ENCODE measurements around the gene ATG2A. TPM values are rescaled to one million over a fixed set of nuclear protein-coding genes. Genes with fewer than 3 reads are reported as not detected.

Gene ATG2A
- total and polyA plus RNA-seq, 9 of the 15 experiments (the other 6 are each of a cell fraction or from before 2014, with no cell fraction given): 0.25 to 45.9 (median 5.2) TPM

DNA sequence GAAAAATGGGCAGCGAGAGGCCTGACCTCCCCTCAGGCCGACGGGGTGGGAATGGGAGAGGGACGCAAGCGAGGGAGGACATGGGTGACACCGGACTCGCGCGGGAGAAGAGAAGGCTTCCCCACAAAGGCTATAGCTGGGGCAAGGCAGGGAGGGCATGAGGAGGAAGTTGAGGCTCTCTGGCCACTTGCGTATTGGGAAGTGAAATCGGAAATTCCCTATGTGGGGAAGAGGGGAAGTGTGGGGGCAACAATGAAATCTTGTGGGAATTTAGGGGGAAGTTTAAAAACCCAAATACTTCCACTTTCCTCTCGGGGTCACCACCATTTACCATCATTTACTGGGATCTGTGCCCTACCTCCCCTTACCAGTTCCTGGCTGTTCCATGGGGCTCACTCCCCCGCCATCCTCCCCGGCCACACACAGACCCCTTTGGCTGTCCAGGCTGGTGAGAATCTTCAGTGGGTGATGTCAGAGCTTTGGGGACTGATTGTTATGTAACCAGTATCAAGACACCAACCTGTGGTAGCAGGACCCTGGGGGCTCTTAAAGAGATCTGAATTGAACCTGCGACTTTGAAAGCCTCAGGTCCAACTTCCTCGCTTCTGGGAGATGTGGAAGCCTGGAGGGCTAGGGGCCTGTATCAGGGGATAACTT is 37.6 kb downstream of the ATG2A start (continued):
- no peak for TF ChIP-seq ZNF197 (CRISPR knock-in tag; IDR thresholded peaks at IDR 0.05; ENCODE audit: low read depth)
- TF ChIP-seq, protein P1, sequence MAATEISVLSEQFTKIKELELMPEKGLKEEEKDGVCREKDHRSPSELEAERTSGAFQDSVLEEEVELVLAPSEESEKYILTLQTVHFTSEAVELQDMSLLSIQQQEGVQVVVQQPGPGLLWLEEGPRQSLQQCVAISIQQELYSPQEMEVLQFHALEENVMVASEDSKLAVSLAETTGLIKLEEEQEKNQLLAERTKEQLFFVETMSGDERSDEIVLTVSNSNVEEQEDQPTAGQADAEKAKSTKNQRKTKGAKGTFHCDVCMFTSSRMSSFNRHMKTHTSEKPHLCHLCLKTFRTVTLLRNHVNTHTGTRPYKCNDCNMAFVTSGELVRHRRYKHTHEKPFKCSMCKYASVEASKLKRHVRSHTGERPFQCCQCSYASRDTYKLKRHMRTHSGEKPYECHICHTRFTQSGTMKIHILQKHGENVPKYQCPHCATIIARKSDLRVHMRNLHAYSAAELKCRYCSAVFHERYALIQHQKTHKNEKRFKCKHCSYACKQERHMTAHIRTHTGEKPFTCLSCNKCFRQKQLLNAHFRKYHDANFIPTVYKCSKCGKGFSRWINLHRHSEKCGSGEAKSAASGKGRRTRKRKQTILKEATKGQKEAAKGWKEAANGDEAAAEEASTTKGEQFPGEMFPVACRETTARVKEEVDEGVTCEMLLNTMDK (IDR thresholded peaks at IDR 0.05; ENCODE audit: borderline replicate concordance, insufficient read depth, low read depth, low read length, poor library complexity, severe bottlenecking): no peak
- TF ChIP-seq, protein P2, sequence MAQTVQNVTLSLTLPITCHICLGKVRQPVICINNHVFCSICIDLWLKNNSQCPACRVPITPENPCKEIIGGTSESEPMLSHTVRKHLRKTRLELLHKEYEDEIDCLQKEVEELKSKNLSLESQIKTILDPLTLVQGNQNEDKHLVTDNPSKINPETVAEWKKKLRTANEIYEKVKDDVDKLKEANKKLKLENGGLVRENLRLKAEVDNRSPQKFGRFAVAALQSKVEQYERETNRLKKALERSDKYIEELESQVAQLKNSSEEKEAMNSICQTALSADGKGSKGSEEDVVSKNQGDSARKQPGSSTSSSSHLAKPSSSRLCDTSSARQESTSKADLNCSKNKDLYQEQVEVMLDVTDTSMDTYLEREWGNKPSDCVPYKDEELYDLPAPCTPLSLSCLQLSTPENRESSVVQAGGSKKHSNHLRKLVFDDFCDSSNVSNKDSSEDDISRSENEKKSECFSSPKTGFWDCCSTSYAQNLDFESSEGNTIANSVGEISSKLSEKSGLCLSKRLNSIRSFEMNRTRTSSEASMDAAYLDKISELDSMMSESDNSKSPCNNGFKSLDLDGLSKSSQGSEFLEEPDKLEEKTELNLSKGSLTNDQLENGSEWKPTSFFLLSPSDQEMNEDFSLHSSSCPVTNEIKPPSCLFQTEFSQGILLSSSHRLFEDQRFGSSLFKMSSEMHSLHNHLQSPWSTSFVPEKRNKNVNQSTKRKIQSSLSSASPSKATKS (CRISPR knock-in tag; IDR thresholded peaks at IDR 0.05): no peak
- TF ChIP-seq NBN (IDR thresholded peaks at IDR 0.05; ENCODE audit: low read depth): 0 out of 2 replicates have a peak, but pooled peaks have one; percentile 1
- TF ChIP-seq GABPA (tag; conservative IDR thresholded peaks at IDR 0.05; ENCODE audit: low read depth): no peak
- TF ChIP-seq, protein P3, sequence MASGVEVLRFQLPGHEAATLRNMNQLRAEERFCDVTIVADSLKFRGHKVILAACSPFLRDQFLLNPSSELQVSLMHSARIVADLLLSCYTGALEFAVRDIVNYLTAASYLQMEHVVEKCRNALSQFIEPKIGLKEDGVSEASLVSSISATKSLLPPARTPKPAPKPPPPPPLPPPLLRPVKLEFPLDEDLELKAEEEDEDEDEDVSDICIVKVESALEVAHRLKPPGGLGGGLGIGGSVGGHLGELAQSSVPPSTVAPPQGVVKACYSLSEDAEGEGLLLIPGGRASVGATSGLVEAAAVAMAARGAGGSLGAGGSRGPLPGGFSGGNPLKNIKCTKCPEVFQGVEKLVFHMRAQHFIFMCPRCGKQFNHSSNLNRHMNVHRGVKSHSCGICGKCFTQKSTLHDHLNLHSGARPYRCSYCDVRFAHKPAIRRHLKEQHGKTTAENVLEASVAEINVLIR (CRISPR knock-in tag; IDR thresholded peaks at IDR 0.05): no peak
- no peak for TF ChIP-seq NR4A1 (CRISPR knock-in tag; IDR thresholded peaks at IDR 0.05)
- TF ChIP-seq NR4A1 (tag; IDR thresholded peaks at IDR 0.05): 0 out of 2 replicates have a peak, but pooled peaks have one; percentile 4
- TF ChIP-seq, protein P4, sequence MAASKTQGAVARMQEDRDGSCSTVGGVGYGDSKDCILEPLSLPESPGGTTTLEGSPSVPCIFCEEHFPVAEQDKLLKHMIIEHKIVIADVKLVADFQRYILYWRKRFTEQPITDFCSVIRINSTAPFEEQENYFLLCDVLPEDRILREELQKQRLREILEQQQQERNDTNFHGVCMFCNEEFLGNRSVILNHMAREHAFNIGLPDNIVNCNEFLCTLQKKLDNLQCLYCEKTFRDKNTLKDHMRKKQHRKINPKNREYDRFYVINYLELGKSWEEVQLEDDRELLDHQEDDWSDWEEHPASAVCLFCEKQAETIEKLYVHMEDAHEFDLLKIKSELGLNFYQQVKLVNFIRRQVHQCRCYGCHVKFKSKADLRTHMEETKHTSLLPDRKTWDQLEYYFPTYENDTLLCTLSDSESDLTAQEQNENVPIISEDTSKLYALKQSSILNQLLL (CRISPR knock-in tag; IDR thresholded peaks at IDR 0.05; ENCODE audit: borderline replicate concordance): no peak
- no peak for TF ChIP-seq ILK (tag; IDR thresholded peaks at IDR 0.05; ENCODE audit: borderline replicate concordance, low read depth)
- TF ChIP-seq WHSC1 (IDR thresholded peaks at IDR 0.05; ENCODE audit: low read length): no peak
- no peak for TF ChIP-seq HMG20A (CRISPR knock-in tag; conservative IDR thresholded peaks at IDR 0.05)
- TF ChIP-seq POLR2A (conservative IDR thresholded peaks at IDR 0.05): no peak
- no peak for TF ChIP-seq PHF21A (IDR thresholded peaks at IDR 0.05; ENCODE audit: borderline replicate concordance, low read depth)
- TF ChIP-seq ZNF23 (CRISPR knock-in tag; IDR thresholded peaks at IDR 0.05): no peak
- TF ChIP-seq FUS (optimal IDR thresholded peaks at IDR 0.05; ENCODE audit: low read depth, low read length): no peak
- no peak for TF ChIP-seq EGR1 (conservative IDR thresholded peaks at IDR 0.05)
- TF ChIP-seq CBX3 (IDR thresholded peaks at IDR 0.05; ENCODE audit: borderline replicate concordance in 1 of 2, low read length in 2 of 2): no peak
- no peak for TF ChIP-seq MCM5 (IDR thresholded peaks at IDR 0.05; ENCODE audit: low read depth)
- TF ChIP-seq, protein P5, sequence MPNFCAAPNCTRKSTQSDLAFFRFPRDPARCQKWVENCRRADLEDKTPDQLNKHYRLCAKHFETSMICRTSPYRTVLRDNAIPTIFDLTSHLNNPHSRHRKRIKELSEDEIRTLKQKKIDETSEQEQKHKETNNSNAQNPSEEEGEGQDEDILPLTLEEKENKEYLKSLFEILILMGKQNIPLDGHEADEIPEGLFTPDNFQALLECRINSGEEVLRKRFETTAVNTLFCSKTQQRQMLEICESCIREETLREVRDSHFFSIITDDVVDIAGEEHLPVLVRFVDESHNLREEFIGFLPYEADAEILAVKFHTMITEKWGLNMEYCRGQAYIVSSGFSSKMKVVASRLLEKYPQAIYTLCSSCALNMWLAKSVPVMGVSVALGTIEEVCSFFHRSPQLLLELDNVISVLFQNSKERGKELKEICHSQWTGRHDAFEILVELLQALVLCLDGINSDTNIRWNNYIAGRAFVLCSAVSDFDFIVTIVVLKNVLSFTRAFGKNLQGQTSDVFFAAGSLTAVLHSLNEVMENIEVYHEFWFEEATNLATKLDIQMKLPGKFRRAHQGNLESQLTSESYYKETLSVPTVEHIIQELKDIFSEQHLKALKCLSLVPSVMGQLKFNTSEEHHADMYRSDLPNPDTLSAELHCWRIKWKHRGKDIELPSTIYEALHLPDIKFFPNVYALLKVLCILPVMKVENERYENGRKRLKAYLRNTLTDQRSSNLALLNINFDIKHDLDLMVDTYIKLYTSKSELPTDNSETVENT (CRISPR knock-in tag; IDR thresholded peaks at IDR 0.05): no peak

Data from K562 (cell line).